Esophagus muscularis mucosa (tissue), 3 donors: ENCODE data around the gene ZNF224.

Experiments used
- CTCF ChIP-seq, 3 experiments: fragments of 200-600 bp in 2 of 3; fragments of 450-650 bp in 1 of 3; sonication (generic) in 2 of 3; IDR thresholded peaks; one replicate each; pipeline ENCODE4 v1.5.1; 2017 to 2019; ENCODE audit warnings: antibody characterized with exemption in 3 of 3, mild to moderate bottlenecking in 2 of 3, moderate library complexity in 1 of 3
- POLR2A ChIP-seq: fragments of 450-650 bp; IDR thresholded peaks from one replicate; pipeline ENCODE4 v1.6.1; 2017; ENCODE audit warnings: antibody characterized with exemption, moderate library complexity, mild to moderate bottlenecking, low read depth

- no peak for TF ChIP-seq CTCF (IDR thresholded peaks at IDR 0.05)
- TF ChIP-seq POLR2A, result no peak
Measured at GRCh38 chr19:44069415-44069814, 24.7 kb upstream of the ZNF224 start.
